Activated CD4-positive, alpha-beta T cell treated with anti-CD3 and anti-CD28 coated beads, Interleukin-10, Interleukin-2, amounts not matched to agents 100 ng/mL and 50 ng/mL, durations not matched to agents 16 hours and 8 hours (primary cell): ENCODE measurements around the gene SLC25A17.
"Not testable (repeated sequence)": the region's sequence is repeated elsewhere in the genome, so short reads cannot be mapped to it uniquely, and the experiment has no call there.

Experiments
- DNase-seq: peaks from one replicate; pipeline ENCODE4 v3.0.0-alpha.2; 2020

The SLC25A17 gene

DNA sequence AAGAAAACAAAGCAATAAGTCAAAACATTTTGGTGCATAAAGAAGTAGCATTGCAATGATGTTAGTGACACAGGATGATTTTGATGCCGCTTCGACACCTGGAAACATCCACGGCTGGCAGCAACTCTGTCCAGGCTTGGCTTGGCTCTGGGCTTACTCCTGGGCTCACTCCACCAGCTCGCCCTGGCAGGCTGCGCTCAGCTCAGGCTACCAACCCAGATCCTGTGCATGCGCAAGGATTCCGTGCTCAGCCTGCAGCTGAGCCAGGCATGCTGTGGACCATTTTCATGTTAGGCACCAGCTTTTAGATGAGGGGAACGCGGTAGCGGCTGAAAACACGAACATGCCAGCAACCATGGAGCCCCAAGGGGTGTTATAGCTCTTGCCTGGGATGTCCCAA, 66.0 kb downstream of the SLC25A17 start:
- no peak for DNase-seq

DNA sequence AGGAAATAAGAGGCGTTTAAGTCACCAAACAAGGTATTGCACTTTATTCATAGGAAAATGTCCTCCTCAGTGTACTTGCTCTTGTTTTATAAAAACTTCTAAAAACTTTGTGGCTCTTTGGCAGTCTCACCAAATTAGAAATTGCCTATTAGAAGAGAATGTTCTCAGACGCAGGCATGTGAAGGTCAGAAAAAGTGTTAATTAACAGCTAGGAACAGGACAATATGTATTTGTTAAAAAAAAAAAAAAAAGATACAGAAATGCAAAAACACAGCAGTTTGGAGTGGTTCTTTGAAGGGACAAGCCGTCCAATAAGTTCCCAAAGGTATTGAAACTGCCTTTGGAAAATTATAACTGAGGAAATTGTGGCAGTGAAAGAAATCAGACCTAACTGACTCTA, 67.9 kb downstream of the SLC25A17 start:
- no peak for DNase-seq

DNA sequence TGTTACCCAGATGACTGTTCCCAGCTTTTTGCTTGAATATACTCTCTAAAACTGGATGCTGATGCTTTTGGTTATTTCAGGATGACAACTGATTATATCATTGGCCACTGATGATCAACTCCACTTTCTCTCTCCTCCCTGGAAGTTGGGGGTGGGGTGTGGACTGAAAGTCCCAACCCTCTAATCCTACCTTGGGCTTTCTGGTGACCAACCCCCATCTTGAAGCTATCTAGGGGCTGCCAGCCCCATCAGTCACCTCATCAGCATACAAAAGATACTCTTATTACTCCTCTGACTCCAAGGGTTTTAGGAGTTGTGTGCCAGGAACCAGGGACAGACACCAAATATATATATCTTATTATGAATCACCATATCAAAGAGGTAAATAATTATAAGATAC, 69.3 kb downstream of the SLC25A17 start:
- DNase-seq: no peak

DNA sequence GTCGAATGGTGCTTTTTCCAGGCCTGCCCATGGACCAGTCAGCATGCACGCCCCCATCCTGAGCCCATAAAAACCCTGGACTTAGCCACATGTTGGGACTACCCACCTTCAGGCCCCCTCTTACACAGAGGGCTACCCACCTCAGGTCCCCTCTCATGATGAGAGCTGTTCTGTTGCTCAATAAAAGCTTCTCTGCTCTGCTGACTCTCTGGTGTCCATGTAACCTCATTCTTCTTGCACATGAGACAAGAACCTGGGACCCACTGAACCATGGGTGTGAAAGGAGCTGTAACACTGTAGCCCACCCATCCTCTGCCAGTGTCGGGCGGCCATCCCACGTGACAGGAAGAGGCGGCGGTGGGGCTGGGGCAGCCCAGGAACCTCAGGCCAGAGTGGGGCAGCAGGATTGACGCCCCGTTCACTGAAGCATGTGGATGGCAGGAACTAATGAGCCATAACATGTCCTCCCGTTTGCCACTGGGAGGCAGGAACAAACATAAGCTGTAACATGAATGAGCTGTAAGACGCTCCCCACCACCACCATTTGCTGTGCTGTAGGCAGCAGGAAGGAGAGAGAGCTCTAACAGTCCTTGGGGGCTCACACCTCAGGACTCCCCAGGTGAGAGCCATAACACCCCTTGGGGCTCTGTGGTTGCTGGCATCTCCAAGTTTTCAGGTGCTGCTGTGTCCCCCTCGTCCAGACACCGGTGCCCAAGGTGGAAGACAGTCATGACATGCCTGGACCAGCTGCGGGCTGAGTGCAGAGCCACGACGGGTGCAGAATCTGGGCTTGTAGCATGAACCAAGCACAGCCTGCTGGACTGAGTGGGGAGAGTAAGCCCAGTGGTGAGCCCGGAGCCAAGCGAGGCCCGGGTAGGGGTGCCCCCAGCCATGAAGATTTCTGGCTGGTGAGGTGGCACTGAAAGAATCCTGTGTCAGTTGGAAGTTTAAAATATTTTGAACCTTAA, 70.5 kb downstream of the SLC25A17 start:
- no peak for DNase-seq

DNA sequence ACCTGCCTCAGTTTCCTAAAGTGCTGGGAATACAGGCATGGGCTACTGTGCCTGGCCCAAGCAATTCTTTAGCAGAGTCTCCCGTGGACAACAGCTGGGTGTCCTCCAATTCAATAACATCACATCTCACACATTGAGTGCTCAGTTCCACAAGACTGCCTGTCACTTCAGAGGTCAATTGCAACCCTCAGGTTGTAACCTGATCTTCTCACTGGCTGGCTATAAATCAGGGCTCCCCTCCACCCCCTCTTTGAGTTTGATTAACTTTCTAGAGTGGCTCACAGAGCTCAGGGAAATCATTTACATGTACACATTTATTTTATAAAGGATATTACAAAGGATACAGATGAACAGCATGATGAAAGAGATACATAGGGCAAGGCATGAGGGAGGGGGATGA, 71.8 kb downstream of the SLC25A17 start:
- no peak for DNase-seq

DNA sequence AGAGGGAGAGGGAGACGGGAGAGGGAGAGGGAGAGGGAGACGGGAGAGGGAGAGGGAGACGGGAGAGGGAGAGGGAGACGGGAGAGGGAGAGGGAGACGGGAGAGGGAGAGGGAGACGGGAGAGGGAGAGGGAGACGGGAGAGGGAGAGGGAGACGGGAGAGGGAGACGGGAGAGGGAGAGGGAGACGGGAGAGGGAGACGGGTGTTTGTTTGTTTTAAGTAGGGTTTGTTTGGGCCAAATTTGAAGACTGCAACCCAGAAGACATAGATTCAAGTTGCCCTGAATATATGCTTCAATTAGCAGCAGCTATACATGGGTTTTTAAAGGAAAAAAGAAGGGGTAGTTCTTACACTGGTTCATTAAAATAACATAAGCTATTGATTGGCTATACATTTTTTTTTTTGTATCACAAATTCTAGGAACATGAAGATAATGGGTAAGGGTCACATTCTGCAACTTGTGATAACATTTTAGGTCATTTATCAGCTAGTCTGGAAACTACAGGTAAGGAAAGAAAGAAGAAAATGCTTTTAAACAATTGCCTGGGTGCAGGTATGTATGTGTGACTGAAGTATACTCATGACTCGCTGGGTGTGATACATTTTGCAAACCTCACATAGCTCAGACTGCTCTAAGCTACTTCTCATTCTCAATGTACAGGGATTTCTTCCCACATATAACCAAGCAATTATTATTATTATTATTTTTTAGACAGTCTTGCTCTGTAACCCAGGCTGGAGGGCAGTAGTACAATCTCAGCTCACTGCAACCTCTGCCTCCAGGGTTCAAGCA, 72.5 kb downstream of the SLC25A17 start:
- no peak for DNase-seq

DNA sequence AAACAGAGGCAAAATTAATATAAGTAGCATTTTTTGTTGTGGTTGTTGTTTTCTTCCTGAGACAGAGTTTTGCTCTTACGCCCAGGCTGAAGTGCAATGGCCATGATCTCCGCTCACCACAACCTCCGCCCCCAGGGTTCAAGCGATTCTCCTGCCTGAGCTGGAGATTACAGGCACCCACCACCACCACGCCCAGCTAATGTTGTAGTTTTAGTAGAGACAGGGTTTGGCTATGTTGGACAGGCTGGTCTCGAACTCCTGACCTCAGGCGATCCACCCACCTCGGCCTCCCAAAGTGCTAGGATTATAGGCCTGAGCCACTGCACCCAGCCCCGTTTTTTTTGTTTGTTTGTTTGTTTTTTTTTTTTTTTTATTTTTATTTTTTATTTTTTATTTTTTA, 75.4 kb downstream of the SLC25A17 start:
- DNase-seq: no peak

DNA sequence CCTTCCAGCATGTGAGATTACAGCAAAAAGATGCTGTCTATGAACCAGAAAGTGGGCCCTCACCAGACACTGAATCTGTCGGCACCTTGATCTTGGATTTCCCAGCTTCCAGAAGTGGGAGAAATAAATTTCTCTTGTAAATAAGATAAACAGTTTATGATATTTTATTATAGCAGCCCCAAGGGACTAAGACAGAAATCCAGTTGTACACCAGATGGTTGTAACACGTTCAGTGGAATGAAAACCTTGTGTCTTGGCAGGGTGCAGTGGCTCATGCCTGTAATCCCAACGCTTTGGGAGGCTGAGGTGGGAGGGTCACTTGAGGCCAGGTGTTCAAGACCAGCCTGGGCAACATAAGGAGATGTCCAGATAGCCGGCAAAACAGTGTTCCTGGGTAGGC, 78.0 kb downstream of the SLC25A17 start:
- DNase-seq: no peak

DNA sequence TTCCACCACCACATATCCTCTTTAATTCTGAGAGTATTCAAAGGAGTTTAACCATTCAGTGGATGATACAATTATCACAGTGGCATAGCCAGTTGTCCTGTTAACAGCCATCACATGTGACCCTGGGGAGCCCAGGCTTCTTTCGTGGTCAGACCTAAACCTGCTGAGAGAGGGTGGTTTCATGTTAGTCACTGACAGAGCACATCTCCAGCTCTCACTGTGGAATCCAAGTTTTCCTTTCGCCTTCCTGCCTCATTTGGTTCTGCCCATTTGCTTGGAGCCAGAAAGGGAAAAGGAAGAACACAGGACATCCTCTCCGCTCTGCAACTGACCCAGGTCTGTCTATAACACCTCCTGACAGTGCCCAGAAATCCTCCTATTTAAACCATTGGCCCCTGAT, 79.4 kb downstream of the SLC25A17 start:
- no peak for DNase-seq

DNA sequence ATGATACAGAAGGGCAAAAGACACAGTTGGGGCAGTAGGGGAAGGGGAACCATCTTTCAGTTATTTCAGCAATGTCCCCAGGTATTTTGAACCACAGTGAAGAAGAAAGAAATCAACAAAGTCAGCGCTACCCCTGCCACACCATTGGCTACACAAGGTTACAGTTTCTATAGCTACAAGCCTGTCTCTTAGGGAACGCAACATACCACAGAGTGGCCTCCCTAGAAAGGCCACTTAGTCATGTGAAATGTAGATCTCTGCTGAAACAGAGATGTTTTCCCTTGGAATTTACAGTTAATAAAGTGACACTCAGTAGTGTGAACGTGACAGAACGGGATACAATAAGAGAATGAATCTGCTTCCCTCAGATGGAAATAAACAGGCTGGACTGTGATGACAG, 85.2 kb downstream of the SLC25A17 start:
- no peak for DNase-seq

DNA sequence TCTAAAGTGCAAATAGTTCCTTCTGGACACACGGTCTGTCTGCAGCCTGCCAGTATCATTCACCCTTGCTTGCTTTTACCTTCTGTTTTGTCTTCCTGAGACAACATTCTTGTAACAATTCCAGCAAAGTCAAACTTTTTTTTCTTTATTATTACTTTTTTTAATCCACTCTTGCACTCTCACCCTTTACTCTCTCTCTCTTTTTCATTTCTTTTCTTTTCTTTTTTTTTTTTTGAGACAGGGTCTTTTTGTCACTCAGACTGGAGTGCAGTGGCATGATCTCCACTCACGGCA, 86.2 kb downstream of the SLC25A17 start:
- no peak for DNase-seq

DNA sequence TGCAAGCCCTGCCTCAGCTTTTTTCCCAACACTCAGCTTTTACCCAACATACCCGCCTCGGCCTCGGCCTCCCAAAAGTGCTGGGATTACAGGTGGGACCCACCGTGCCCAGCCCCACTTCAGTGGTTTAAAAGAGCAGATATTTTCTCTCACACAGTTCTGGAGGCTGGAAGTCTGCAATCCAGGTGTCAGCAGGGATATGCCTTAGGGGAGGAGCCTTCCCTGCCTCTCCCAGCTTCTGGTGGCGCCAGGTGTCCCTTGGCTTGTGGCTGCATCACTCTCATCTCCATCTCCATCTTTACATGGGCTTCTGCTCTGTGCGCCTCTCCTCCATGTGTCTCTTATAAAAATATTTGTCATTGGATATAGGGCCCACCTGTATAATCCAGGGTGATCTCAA, 89.9 kb downstream of the SLC25A17 start:
- no peak for DNase-seq

DNA sequence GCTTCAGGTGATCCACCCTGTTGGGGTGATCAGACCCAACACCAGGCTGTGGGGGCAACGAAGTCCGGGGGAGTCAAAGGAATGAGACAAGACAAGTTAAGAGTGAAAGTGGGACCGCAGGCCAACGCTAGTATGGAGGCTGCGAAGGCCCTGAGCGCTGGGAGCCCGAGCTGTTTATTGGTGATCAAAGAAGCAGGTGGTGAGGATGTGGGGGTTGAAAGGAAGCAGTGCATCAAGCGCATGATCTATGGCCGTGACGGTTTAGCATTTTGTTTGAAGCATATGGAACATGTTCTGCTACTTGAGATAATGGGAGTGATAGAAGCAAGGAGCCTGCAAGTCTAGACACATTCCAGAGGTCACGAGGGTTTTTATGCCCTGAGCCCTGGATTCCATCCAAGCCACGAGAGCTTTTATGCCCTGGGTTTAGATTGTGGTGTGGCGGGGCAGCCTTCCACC, 90.4 kb downstream of the SLC25A17 start:
- peak; percentile 51 for DNase-seq

DNA sequence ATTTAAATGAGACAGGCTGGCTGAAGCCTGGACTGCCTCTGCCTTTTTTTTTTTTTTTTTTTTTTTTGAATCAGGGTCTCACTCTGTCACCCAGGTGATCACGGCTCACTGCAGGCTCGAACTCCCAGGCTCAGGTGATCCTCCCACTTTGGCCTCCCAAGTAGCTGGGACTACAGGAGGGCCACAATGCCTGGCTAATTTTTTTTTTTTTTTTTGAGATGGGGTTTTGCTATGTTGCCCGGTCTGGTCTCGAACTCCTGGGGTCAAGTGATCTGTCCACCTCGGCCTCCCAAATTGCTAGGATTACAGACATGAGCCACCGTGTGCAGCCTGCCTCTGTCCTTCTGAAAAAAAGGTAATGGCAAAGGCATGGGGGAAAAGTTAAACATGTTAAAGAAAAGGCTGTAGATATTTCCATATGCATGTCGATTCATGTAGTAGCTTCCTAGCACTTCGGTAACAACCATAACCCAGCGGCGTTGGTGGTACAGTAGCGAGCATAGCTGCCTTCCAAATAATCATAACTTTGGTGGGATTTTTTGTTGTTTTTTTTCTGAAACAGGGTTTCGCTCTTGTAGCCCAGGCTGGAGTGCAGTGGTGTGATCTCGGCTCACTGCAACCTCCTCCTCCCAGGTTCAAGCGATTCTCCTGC, 91.1 kb downstream of the SLC25A17 start:
- no peak for DNase-seq

DNA sequence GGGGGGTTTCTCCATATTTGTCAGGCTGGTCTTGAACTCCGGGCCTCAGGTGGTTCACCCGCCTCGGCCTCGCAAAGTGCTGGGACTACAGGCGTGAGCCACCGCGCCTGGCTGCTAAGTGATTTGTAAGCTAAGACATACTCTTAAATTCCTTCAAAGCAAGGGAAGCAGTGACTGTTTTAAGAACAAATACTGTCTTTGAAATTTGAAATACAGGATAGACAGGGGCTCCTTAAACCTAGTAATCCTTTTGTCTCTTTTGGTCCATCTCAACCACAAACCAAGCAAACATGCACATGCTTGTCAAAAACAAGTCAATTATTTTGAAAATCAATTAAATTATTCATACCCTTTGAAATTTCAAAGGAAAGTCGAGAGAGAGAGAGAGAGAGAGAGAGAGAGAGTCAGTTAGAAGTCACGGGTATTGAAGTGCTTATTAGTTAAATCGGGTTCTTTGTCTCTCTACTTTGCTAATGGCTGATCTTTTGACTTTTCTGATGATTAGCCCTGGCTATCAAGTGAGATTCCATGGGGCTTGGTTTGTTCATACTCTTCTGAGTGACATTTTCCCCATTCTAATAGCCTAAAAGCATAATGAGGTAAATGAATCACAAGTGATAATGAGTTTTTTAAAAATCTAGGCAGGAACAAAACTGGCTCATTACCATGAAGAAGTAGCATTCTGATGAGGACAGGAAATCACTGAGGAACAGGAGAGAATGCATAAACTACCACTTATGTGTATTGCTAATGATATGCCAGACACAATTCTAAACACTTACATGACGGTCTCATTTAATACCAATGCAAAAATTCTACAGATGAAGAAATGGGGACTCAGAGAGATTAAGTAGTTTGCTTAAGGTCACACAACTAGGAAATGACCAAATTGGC, 91.8 kb downstream of the SLC25A17 start:
- DNase-seq: no peak

DNA sequence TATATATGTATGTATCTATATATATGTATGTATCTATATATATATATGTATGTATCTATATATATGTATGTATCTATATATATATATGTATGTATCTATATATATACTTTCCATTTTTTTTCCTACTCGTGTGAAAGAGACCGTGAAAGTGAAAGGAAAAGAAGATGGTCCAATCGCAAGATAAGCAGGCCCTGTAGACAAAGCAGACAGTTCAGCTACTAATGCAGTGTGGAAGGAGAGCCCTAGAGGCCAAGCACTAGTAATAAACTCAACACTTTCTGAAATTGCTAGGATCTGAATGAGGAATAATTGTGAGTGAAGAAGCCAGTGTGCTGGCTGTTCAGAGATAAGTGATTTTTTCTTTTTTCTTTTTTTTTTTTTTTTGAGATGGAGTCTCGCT, 92.6 kb downstream of the SLC25A17 start:
- DNase-seq: peak; percentile 59

DNA sequence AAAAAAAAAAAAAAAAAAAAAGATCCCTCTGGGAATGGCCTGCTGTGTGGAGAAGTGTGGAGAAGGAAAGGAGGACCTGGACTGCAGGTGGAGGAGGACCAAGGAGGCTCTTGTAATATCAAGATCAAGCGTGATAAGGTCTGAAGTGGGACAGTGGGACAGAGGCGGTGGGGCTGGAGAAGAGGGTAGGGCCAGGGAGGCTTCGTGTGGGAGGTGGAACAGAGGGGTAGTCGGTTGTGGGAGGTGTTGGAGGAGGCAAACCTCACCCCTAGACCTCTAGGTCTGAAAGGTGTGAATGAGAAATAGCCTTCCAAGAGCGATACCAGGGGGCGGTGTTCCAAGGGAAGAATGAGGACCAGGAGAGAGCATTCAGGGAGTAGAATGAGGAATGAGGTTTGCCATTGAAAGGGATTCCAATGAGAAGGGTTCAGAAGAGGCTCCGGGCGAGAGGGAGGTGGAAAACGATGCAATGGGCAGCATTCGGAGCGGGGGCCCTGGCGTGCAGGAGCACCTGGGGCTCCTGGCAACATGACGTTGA, 95.7 kb downstream of the SLC25A17 start:
- no peak for DNase-seq

DNA sequence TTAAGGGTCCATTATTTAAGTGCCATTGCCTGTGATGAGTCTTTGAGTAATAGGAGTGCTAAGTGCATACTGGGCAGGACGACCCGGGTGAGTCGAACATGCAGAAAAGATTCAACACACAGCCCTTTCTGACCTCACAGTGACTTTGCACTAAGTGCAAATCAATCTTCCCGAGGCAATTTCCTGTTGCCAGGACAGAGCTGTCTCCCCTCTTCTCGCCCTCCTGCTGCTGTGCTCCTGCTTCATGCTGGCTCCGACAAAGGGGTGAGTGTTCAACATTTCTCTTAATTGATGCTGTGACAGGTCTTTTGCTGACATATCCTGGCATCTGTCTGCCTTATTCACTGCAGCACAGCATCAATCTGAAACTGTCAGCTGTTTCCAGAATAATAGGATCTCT, 97.9 kb downstream of the SLC25A17 start:
- no peak for DNase-seq

DNA sequence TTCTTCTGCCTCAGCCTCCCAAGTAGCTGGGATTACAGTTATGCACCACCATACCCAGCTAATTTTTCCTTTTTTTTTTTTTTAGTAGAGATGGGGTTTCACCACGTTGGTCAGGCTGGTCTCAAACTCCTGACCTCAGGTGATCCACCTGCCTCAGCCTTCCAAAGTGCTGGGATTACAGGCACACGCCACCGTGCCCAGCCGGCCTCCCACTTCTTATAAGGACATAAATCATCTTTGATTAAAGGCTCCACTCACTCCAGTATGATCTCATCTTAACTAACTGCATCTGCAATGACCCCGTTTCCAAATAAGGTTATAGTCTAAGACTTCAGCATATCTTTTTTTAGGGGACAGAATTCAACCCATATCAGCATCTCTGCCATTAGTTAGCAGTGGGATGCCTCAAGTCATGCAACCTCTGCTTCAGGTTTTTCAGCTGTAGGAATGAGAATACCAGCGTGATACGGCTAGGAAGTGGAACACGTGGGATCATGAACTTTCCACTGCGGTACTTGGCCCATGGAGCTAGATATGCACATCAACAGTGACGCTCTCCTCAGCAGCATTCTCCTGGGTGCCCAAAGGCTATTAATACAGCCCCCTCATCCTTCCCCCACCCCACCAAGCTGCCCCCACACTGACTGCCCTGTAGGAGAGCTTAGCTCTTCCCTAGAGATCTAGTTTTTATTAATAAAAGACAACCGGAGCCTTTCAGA, 98.4 kb downstream of the SLC25A17 start:
- DNase-seq: no peak

DNA sequence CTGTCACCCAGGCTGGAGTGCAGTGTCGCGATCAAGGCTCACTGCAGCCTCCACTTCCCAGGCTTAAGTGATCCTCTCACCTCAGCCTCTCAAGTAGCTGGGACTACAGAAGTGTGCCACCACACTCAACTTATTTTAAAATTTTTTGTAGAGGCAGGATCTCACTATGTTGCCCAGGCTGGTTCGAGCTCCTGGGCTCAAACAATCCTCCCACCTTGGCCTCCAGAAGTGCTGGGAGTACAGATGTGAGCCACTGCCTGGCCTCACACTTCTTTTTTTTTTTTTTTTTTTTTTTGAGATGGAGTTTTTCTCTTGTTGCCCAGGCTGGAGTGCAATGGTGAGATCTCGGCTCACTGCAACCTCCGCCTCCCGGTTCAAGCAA, 99.0 kb downstream of the SLC25A17 start:
- DNase-seq: not testable (repeated sequence)
